Daoy (cell line): Measurements from ENCODE around the gene NEUROD4. TPM values are rescaled to one million over a fixed set of nuclear protein-coding genes. Genes with fewer than 3 reads are reported as not detected.
"Not testable (repeated sequence)": the region's sequence is repeated elsewhere in the genome, so short reads cannot be mapped to it uniquely, and the experiment has no call there.

Source experiments
- DNase-seq: peaks from one replicate; pipeline ENCODE4 v3.0.0-alpha.2; 2015; ENCODE audit warnings: low read depth
- total RNA-seq: library from RNA; depleted of rRNA; stranded (reverse); fragments of >200 nt; shearing (Covaris generic); gene quantifications from 2 replicates; pipeline ENCODE4 v1.2.3, GENCODE V29; 2014; rRNA removed

NEUROD4 gene
- not detected in 2 replicates for total RNA-seq

- DNase-seq: peak; percentile 81
Observed at GRCh38 chr12:55019784-55020183, at the start of gene NEUROD4. TSS of gene NEUROD4 (plus strand) at chr12:55019974. CDS start at chr12:55026440, 6,466 bp downstream.

GRCh38 chr12:54970741-54971140 lies 49.0 kb upstream of the NEUROD4 start:
- DNase-seq: no peak

GRCh38 chr12:54973556-54973955 lies 46.2 kb upstream of the NEUROD4 start:
- no peak for DNase-seq

GRCh38 chr12:54974279-54974678 lies 45.5 kb upstream of the NEUROD4 start:
- no peak for DNase-seq

GRCh38 chr12:54975272-54975671 lies 44.5 kb upstream of the NEUROD4 start:
- no peak for DNase-seq

GRCh38 chr12:54975875-54976274 lies 43.9 kb upstream of the NEUROD4 start:
- DNase-seq: no peak

GRCh38 chr12:54977155-54977554 lies 42.6 kb upstream of the NEUROD4 start:
- peak; percentile 69 for DNase-seq

GRCh38 chr12:54977857-54978256 lies 41.9 kb upstream of the NEUROD4 start:
- DNase-seq: no peak

- DNase-seq: no peak
Observed at GRCh38 chr12:54980341-54980740, 39.4 kb upstream of the NEUROD4 start.

GRCh38 chr12:54981796-54982195 lies 38.0 kb upstream of the NEUROD4 start:
- no peak for DNase-seq

- DNase-seq: no peak
Observed at GRCh38 chr12:54983536-54984101, 36.2 kb upstream of the NEUROD4 start.

GRCh38 chr12:54984658-54985376 lies 35.0 kb upstream of the NEUROD4 start, which contains the start of gene TESPA1:
TSS of gene TESPA1 (minus strand) at chr12:54984762. CDS start at chr12:54974562, 10,200 bp downstream.
- DNase-seq: peak; percentile 58

- DNase-seq: not testable (repeated sequence)
Observed at GRCh38 chr12:54986773-54987172, 33.0 kb upstream of the NEUROD4 start.

- no peak for DNase-seq
Observed at GRCh38 chr12:54987611-54988231, 32.1 kb upstream of the NEUROD4 start.

- DNase-seq: peak; percentile 44
Observed at GRCh38 chr12:54988402-54989054, 31.2 kb upstream of the NEUROD4 start.

- DNase-seq: no peak
Observed at GRCh38 chr12:54989829-54990228, 29.9 kb upstream of the NEUROD4 start.

- DNase-seq: no peak
Observed at GRCh38 chr12:54991161-54991990, 28.4 kb upstream of the NEUROD4 start.

GRCh38 chr12:54991991-54992375 lies 27.8 kb upstream of the NEUROD4 start:
- DNase-seq: no peak

GRCh38 chr12:54993181-54993835 lies 26.5 kb upstream of the NEUROD4 start:
- peak; percentile 65 for DNase-seq

- no peak for DNase-seq
Observed at GRCh38 chr12:54996205-54996604, 23.6 kb upstream of the NEUROD4 start.

- no peak for DNase-seq
Observed at GRCh38 chr12:54997929-54998522, 21.7 kb upstream of the NEUROD4 start.
